ENCODE results near the gene CTAG1B.
"Not testable (repeated sequence)": the region's sequence is repeated elsewhere in the genome, so short reads cannot be mapped to it uniquely, and the experiment has no call there.

DNA sequence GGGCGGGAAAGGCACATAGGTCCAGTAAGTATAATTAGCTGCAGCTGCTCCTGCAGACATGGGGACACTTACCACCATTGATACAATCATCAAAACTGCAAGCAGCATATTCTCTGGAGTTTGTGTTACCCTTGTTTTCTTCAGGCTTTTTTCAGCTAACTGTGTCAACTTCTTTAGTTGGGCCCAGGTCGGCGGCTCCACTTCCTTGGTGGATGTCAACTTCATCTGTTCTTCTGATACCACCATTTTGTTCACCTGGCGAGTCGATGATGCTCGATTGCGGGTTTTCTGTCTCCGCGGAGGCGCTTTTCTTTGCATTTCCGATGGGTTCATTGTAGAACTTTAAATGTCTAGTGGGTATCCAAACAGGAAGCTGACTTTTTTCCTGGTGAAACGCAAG is 7.9 kb downstream of the CTAG1B start:
- not testable (repeated sequence) for TF ChIP-seq ZNF274 (IDR thresholded peaks at IDR 0.05; ENCODE audit: low read depth, low read length); SUZ12 (IDR thresholded peaks at IDR 0.05; ENCODE audit: extremely low read depth, insufficient read depth, insufficient read length)

All from NT2/D1 (cell line).